Astrocyte (in vitro differentiated cells and primary cell): ENCODE data around the gene KRTAP27-1.

Experiments used
- EZH2 ChIP-seq: IDR thresholded peaks from 2 replicates; pipeline ENCODE4 v1.6.1; 2012; ENCODE audit warnings: mild to moderate bottlenecking, low read length, inconsistent platforms; ENCODE audit not compliant: insufficient read depth
- TF ChIP-seq, protein P1 (sequence below): IDR thresholded peaks from 2 replicates; pipeline ENCODE4 v1.5.1; 2011; ENCODE audit warnings: low read depth, mild to moderate bottlenecking, inconsistent platforms, low read length, moderate library complexity; ENCODE audit not compliant: insufficient read depth

DNA sequence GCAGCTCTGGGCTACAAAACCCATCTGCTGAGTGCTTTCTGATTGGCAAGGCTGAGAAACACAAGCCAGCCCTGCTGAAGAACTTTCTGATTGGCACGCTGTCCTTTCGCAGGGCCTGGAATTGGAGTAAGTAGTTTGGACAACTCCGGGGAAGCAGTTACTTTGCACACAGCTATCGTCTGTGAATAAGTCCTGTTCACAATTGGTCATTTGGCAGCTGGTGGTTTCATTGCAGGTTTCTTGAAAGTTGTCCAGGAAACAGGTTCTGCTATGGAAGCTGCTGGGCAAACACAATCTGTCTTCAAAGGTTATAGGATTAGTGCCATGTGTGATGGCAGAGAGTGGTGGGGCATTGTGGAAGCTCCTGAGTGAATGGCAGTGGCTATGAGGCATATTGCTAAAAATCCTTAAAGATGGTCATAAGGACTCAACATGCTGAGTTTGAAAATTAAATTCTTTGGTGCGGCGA is at the start of gene KRTAP27-1:
- TF ChIP-seq EZH2: no peak
- TF ChIP-seq, protein P1, sequence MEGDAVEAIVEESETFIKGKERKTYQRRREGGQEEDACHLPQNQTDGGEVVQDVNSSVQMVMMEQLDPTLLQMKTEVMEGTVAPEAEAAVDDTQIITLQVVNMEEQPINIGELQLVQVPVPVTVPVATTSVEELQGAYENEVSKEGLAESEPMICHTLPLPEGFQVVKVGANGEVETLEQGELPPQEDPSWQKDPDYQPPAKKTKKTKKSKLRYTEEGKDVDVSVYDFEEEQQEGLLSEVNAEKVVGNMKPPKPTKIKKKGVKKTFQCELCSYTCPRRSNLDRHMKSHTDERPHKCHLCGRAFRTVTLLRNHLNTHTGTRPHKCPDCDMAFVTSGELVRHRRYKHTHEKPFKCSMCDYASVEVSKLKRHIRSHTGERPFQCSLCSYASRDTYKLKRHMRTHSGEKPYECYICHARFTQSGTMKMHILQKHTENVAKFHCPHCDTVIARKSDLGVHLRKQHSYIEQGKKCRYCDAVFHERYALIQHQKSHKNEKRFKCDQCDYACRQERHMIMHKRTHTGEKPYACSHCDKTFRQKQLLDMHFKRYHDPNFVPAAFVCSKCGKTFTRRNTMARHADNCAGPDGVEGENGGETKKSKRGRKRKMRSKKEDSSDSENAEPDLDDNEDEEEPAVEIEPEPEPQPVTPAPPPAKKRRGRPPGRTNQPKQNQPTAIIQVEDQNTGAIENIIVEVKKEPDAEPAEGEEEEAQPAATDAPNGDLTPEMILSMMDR: no peak
